ENCODE data around the gene LMX1B.

LMX1B gene

DNA sequence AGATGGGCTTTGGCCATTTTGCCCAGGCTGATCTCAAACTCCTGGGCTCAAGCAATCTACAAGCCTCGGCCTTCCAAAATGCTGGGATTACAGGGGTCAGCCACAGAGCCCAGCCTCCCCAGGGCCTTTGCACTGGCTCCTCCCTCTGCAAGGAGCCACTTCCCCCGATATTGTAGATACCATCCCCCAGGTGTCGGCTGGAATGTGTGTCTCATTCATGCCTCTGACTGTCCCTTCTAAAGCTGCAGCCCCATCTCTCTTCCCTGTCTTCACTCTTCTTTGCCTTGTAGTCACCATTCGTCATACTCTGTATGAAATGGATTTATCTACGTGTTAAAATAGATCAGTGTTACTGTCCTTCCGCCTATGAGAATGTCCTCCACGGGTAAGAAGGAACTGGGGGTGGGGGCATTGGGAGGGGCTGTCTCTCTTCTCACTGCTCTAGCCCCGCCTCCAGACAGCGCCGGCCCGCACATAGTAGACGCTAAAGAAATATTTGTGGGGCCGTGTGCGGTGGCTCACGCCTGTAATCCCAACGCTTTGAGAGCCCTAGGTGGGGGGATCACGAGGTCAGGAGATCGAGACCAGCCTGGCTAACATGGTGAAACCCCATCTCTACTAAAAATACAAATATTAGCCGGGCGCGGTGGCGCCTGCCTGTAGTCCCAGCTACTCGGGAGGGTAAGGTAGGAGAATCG lies 68.5 kb downstream of the LMX1B start:
- DNase-seq: no peak

DNA sequence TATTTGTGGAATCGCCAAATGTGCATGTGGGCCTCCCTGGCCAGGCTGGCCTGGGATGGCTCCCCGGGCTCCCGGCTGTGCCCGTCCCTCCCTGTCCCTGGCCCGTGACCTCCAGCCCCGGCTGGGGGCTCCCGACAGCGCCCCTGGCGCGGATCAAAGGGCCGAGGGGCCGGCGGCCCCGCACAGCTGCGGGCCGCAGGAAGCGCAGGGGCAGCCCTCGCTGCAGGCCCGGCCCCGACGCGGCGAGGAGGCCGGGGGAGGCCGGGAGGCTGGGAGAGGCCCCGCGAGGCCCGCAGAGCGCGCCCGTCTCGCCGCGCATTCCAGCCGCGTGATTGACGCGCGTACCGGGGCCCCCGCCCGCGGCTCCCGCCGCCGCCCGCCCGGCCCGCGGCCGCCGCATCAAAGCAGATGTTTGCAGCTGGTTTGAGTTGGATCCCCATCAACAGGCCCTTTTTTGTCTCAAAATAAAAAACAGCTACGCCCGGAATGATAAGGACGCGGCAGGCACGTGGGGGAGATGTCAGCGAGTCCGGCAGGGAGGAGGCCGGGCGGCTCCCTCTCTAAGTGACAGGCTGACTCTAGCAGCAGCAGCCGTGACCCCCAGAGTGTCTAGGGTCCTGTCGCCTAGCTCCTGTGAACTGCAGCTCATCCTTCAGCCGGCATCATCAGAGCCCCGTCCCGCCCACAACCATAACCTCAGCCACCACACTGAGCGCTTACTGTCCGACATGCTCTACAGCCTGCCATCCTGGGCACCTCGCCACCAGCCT lies 69.4 kb downstream of the LMX1B start:
- no peak for DNase-seq

DNA sequence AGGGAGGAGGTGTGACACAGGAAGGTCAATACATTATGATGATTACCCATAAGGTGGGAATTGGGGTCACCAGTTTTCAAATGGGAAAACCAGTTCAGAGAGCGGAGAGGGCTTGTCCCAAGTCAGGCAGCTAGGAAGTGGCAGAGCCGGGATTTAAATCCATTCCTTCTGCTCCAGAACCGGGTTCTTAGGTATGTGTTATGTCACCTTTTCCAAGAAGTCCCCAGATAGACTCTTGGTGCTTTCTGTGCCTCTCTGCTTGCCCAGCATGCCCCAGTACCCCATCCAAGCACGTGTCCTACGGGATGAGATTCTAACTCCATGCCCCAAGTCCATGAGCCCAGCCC lies 69.9 kb downstream of the LMX1B start:
- no peak for DNase-seq

DNA sequence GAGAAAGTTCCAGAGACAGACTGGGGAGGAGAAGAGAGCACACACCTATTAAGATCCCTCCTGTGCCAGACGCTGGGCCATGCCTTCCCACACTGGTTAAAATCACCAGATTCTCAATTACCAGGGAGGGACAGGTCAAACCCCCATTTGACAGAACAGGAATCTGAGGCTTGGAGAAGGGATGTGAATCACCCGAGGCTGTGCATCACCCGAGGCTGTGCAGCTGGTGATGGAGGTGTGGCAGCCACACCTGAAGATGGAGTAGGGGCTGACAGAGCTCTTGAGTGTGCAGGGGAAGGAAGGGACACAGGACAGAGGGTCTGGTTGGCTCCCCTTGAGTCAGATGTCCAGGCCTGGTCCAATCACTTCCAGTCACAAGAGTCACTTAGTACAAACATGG lies 70.6 kb downstream of the LMX1B start:
- no peak for DNase-seq

DNA sequence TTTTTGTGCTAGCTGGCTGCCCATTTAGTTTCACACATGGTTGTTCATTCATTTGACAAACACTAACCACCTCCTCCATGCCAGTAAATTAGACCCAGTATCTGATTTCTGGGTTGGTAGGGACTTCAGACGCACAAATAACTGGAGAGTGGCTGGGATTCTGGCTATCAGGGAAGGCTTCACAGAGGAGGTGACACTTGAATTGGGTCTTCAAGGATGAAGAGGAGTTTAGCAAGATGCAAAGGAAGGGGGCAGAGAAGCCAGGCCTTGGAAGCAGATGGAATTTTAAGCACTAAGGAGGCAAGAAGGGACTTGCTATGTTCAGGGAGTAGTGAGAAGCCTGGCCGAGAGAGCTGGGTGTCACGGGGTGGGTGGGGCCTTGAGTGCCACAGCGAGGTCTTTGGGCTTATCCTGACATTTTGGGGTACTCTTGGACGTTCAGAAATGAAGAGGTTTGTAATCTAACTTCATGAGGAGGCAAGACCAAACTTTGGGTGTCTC lies 71.3 kb downstream of the LMX1B start:
- DNase-seq: no peak

DNA sequence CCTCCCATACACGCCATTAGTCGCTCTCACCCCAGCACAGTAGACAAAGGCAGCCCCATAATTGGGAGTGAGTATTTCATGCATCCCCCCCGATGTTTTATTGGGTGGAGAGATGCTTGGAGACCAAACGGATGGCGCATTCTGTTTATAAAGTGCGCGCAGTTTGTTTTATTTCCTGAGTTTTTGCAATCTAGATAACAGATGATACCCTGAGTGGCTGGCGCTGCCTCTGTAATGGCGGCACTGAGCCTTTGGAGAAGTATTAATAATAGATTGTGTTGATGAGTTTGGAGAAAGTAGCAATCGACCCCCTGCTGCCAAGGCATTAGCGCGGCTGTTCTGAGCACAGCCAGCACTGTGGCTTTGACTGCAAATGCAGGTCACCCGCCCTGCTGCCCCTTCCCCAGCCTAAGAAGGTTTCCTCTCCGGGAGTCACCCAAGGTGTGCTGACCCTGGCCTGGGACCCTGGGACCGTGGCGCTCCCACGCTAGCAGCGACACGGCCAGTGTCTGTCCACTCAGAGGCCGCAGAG lies 74.3 kb downstream of the LMX1B start:
- no peak for DNase-seq

DNA sequence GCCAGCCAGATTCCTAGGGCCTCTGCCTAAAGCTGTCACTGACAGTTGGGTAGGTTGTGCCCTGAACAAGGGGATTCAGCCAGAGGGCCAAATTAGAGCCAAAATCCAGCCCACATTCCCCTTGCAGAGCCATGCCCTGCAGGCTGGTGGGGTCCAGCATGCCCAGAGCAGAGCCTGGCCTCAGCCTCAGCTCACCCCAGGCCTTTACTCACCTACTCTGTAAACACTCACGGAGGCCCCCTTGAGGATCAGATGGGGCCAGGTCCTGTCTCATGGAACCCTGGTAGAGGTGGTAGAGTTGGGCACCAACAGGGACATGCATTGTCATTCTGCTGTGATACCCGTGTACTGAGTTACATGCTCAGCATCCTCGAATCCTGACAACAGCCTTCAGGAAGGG lies 74.9 kb downstream of the LMX1B start:
- no peak for DNase-seq

DNA sequence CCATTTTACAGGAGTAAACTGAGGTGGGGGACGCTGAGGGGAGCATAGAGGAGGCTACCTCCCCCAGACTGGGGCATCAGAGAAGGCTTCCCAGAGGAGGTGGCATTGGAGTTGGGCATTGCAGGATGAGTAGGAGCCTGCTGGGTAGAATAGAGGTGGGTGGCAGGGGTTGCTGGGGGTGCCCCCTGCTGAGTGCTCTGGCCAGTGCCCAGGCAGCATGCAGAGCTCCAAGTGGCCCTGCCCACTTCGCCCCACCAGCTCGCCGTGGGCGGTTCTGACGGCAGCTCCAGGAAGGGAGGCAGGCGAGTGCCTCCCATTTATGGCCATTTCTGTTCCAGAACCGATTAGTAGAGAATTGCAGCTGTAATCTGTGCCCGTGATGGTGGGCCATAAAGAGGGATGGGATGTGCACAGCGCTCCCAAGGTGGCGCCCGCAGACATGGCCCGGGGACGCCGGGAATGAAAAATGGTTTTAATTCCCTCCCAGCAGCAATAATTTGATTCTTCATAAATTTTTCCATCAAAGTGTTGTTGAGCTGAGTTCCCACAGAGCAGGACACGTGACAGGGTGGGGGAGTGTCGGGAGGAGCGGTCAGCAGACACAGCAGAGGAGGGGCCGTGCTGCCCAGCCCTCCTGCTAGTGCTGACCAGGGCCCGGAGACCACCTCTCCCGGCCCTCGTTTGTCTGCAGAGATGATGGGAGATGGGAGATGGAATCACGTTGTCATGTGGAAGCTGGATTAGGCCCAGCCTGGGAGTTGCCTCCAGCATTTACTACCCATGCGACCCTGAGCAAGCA lies 75.5 kb downstream of the LMX1B start:
- no peak for DNase-seq

DNA sequence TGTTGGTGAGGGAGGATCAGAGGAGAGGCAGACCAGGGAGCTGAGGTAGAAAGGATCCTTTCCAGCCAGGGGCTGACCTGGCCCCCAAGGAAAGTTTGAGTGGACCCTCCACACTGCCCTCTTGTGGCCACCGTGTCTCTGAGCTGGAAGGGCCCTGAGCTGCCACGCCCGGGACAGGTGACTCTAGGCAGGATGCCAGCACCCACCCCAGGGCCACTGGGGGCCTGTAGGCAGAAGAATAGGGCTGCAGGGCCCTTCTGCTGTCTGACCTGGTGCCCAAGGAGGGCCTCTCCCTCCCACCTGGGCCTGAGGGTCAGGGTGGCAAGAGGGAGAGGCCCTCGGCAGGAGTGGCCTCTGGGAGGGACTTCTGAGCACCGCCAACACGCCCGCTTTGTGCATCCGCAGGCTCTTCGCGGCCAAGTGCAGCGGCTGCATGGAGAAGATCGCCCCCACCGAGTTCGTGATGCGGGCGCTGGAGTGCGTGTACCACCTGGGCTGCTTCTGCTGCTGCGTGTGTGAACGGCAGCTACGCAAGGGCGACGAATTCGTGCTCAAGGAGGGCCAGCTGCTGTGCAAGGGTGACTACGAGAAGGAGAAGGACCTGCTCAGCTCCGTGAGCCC lies 76.8 kb downstream of the LMX1B start:
- no peak for DNase-seq

DNA sequence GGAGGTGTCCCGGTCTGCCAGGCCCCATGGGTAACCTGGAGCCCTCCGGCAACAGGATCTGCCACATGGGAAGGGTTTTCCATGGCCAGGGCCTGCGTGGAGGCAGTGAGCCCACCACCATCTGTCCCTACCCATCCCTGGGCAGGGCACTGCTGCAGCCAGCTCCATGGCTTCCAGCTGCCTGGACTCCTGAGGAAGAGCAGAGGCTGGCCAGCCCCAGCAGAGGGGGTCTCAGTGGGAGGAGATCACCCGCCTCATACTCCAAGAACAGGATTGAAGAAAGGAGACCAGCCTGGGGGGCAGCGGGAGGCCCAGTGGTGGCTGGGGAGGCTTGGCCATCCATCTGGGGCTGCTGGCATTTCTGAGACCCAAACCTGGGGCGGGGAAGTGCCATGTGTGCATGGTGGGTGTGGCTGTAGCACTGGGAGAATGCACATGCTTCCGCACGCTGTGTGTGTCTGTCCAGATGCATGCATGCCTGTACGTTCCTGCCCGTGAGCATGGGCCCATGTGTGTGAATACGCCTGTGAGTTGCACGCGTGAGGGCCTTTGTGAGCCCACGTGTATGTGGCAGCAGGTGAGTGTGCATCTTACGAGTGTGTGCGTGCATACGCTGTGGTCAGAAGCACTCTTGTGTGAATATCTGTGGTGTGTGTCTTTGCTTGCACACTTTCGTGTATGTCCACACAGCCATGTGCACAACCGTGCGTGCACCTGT lies 78.5 kb downstream of the LMX1B start:
- DNase-seq: no peak

DNA sequence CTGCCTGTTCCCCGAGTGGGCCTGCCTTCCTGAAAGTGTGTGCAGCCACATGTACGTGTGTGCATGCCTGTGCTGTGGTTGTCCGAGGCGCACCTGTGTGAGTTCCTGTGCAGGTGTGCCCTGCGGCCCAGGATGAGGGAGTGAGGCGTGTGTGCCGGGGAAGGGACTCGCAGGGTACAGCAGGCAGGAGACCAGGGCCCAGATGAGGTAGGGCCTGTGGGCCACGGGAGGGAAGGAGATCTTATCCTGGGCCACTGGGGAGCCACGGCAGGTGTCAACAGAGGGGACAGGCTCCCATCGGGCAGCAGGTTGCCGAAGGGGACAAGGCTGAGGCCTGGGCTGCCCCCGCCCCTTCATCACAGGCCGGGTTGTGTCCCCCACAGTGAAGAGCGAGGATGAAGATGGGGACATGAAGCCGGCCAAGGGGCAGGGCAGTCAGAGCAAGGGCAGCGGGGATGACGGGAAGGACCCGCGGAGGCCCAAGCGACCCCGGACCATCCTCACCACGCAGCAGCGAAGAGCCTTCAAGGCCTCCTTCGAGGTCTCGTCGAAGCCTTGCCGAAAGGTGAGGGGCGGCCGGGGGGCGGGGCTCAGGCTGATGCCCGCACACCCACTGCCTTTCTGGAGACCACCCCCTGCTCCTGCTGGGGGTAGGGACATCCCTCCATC lies 79.2 kb downstream of the LMX1B start:
- DNase-seq: no peak

DNA sequence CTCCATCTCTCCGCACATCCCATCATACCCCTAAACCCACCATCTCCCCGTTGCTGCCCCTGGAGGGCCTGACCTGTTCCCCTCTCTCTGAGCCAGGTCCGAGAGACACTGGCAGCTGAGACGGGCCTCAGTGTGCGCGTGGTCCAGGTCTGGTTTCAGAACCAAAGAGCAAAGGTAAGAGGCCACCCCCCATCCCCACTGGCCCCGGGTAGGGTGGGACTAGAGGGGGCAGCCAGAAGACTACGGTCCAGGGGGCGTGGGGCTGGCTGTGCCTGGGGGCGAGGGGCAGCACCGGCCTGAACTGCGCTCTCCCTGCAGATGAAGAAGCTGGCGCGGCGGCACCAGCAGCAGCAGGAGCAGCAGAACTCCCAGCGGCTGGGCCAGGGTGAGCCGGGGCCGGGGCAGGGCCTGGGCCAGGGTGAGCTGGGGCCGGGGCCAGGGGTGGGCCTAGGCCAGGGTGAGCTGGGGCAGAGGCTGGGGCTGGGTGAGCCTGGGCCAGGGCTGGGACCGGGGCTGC lies 79.8 kb downstream of the LMX1B start:
- no peak for DNase-seq

DNA sequence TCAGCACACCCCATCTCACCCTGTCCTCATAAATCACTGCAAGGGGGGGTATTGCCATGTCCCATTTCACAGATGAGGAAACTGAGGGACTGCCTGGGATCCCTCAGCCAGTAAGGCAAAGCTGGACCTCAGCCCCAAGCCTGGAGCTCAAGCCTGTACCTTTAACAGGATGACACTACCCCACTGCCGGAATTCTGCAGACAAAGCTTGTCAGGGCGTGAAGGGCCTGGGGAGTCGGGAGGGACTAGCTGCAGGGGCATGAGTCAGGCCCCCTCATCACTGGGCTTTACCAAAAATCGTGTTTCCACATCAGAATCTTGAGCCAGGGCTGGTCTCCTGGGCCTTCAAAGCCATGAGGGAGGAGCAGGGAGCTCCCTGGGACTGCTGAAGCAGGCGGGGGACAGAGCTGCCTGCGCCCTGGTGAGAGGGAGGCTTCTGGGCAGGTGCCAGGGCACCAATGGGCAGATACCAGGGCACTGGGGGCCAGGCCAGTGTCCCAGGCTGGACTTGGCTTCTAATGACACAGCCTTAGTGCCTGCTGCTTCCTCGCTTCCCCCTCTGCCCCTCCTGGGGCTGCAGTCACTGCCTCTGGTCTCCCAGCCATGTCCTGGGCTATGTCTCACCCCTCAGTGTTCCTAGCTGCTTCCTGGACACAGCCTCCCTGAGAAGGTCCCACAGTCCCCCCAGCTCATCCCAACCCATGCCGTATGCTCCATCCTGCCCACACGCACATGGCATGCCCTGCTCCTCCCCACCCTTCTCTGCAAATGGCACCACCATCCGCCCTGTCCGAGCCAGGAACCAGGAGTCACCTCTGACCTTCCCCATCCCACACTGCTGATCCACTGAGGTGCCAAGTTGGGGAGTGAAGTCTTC lies 80.7 kb downstream of the LMX1B start:
- DNase-seq: no peak

DNA sequence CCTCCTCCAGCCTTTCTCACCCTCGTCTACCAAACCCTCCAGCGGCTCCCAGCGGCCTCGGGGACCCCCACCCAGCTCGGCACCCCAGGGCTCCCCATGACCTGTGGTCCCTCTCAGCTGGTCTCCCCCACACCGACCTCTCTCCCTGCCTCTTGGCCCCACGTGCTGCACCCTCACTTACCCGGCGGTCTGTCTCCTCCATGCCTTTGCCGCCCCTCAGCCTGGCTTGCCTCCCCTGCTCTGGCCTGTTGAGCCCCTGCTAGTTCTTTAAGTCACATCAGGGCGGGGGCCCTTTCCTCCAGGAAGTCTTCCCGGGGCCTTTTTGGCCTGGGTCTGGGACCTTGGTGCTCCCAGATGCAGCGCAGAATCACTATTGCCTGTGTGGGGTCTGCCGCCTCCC lies 81.5 kb downstream of the LMX1B start:
- no peak for DNase-seq

DNA sequence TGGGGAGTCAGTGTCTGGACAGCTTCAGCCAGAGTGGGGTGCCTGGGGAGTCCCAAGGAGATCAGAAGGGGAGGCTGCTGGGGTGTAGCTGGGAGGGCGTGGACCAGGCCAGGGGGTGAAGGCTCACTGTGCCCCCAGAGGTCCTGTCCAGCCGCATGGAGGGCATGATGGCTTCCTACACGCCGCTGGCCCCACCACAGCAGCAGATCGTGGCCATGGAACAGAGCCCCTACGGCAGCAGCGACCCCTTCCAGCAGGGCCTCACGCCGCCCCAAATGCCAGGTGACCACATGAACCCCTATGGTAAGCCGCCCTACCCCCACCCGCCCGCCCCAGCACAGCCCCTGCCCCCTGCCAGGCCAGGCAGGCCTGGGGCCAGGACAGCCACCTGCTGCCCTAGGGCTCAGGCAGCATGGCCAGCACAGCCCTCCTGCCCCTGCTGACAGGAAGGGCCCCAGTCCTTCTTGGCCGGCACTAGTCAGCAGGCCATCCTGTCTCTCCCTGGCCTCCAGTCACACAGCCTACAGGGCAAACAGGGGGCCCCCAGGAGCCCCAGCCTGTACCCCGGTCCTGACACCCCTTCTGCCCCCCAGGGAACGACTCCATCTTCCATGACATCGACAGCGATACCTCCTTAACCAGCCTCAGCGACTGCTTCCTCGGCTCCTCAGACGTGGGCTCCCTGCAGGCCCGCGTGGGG lies 82.1 kb downstream of the LMX1B start:
- DNase-seq: no peak

DNA sequence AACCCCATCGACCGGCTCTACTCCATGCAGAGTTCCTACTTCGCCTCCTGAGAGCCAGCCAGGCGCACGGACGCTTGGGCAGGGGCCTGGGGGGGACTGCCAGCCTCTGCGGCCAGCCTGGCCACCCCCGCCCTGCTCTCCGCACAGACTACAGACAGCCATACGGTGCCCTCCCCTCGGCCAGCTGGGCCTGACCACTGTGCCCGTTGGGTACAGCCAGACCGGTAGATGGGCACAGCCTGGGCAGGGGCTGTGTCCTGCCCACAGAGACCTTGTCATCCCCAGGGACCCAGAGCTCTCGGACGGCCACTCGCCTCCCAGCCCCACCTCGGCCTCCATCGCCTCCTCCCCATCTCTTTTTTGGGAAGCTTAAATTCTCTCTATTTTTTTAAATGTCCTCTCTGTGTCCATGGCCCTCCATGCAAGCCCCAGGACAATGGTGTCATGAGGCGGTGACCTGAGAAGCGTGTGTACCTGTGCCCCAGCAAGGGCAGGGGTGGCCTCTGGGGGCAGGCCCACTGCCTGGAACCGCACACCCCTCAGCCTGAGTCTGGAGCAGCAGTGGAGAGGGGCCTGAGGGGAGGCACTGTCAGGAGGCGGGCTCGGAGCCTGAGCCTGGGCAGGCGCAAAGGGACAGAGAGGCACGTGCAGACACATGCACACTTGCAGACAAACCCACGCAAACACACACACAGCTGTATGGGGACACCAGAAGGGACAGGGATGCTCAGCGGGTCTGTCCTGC lies 82.8 kb downstream of the LMX1B start:
- no peak for DNase-seq

DNA sequence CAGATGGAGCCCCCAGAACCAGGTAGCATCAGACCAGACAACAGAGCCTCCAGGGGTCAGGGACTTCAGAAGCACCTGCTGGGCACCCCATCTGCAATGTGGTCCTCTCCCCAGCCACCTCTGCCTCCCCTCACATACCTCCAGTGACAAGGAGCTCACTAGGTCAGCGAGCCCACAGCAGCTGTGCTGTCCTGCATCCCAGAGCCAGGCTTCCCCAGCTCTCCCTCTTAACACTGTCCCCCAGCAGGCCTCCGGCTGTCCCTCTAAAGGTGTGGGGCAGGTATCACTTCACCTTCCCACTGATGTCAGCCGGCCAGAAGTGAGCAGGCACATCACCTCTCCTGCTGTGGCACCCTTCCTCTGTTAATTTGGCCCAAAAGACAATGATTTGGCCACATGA lies 83.6 kb downstream of the LMX1B start:
- no peak for DNase-seq

DNA sequence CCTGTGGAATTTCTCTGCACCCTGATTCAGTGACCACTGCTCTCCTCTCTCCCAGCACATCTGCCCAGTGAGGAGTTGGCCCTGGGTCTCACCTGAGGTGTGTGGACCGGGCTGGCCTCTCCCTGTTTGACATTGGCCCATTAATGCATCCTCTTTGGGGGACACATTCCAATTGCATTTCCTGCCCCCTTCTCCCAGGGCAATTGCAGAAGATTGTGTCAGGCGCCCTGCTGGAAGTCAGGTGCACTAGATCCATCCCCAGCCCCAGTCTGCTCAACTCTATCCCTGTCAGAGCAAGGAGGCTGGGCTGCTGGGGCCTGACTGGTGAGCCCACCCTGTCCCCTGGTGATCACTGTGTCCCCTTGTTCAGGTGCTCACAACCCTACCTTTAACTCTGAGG lies 84.5 kb downstream of the LMX1B start:
- no peak for DNase-seq

DNA sequence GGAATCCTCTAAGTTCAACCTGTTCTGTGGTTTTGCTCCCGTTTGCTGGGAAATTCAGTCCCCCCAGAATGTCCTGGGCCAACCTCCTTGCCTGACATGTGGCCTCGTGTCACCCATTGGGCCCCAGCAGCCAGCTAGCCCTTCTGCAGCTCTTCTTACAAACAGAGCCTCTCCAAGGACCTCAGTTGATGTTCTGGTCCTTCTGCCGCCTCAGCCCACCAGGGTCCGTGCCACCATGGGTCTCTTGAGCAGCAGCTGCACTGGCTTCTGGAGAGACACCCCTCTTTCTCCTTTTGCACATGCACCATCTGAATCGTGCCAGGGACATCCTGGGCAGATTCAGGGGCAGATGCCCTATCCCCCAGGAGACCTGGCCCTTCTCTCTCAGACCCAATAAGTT lies 85.0 kb downstream of the LMX1B start:
- DNase-seq: no peak
